Esophagus muscularis mucosa (tissue), 4 donors: ENCODE data around the gene ORC6. TPM values are rescaled to one million over a fixed set of nuclear protein-coding genes. Genes with fewer than 3 reads are reported as not detected.

Source experiments
- DNase-seq: peaks from one replicate; pipeline ENCODE4 v3.0.0-alpha.2; 2017; ENCODE audit errors: extremely low spot score
- H3K27ac ChIP-seq, 4 donors: fragments of 200-600 bp; sonication (generic); replicated peaks in 1 of 4; 1 replicate in 3 of 4; 2 replicates in 1 of 4; pipeline ENCODE4 v1.5.1; 2016 to 2019; ENCODE audit warnings: mild to moderate bottlenecking in 1 of 4
- H3K27me3 ChIP-seq, 4 donors: fragments of 200-600 bp; sonication (generic); one replicate each; pipeline versions ENCODE4 v1.5.1 to v1.6.0; 2016 to 2019
- H3K36me3 ChIP-seq, 4 donors: fragments of 200-600 bp; sonication (generic); one replicate each; pipeline ENCODE4 v1.5.1; 2016 to 2019
- H3K4me1 ChIP-seq, 4 donors: fragments of 200-600 bp; sonication (generic); one replicate each; pipeline ENCODE4 v1.5.1; 2016 to 2019
- H3K4me3 ChIP-seq, 4 donors: fragments of 200-600 bp; sonication (generic); 1 replicate in 2 of 4; 2 replicates in 2 of 4; pipeline ENCODE4 v1.5.1; 2016 to 2019; ENCODE audit warnings: mild to moderate bottlenecking in 4 of 4, moderate library complexity in 1 of 4
- H3K9me3 ChIP-seq, 4 donors: fragments of 200-600 bp; sonication (generic); 1 replicate in 3 of 4; 2 replicates in 1 of 4; pipeline ENCODE4 v1.5.1; 2016 to 2019
- CTCF ChIP-seq, 3 experiments: fragments of 200-600 bp in 2 of 3; fragments of 450-650 bp in 1 of 3; sonication (generic) in 2 of 3; IDR thresholded peaks; one replicate each; pipeline ENCODE4 v1.5.1; 2017 to 2019; ENCODE audit warnings: antibody characterized with exemption in 3 of 3, mild to moderate bottlenecking in 2 of 3, moderate library complexity in 1 of 3
- EP300 ChIP-seq: sonication (generic); formaldehyde crosslinking; IDR thresholded peaks from one replicate; pipeline ENCODE4 v1.6.1; 2017; ENCODE audit warnings: antibody characterized with exemption
- POLR2A ChIP-seq: fragments of 450-650 bp; IDR thresholded peaks from one replicate; pipeline ENCODE4 v1.6.1; 2017; ENCODE audit warnings: antibody characterized with exemption, moderate library complexity, mild to moderate bottlenecking, low read depth
- POLR2AphosphoS5 ChIP-seq, 2 donors: sonication (generic); formaldehyde crosslinking; IDR thresholded peaks; one replicate each; pipeline ENCODE4 v1.6.1; 2017; ENCODE audit warnings: antibody characterized with exemption in 2 of 2
- WGBS: methylation state at CpG from one replicate; pipeline ENCODE4 v1.1.5; 2018; 5-methylcytosine and 5-hydroxymethylcytosine counted together
- intact Hi-C: fragments of 100-400 bp; cut with DNase I; formaldehyde crosslinking; loops from one replicate; pipeline ENCODE4 v1.15.1; 2023
- total RNA-seq, 4 donors: library from RNA; depleted of rRNA; stranded (reverse); fragments of >200 nt; gene quantifications; one replicate each; pipeline versions ENCODE4 v1.1.0 to v1.2.1, GENCODE V29; 2016

Gene ORC6
- total RNA-seq, 4 donors from 2014 or later = 0.32 to 0.99 (median 0.67) TPM

GRCh38 chr16:46711106-46712058, 21.9 kb downstream of the ORC6 start:
- no peaks in the 10 kb centered on the region for H3K27me3 ChIP-seq
- no peak overlapping the region for H3K4me3 ChIP-seq
- WGBS = 85% methylated on average over 10 of the region's 10 CpGs
- no peak for TF ChIP-seq POLR2A
- no peak for TF ChIP-seq EP300
- no peak for TF ChIP-seq CTCF (IDR thresholded peaks at IDR 0.05)
- H3K4me1 ChIP-seq = peaks cover 0 to 26% (median 0%) of the 10 kb centered on the region in 4 donors
- no peak overlapping the region for H3K27ac ChIP-seq
- H3K36me3 ChIP-seq = peaks cover 0 to 43% (median 0%) of the 10 kb centered on the region in 4 donors
- intact Hi-C loops = no loop called here
- no peak for DNase-seq
- H3K9me3 ChIP-seq = no peaks in the 10 kb centered on the region

GRCh38 chr16:46712911-46713310, 23.5 kb downstream of the ORC6 start:
- TF ChIP-seq POLR2AphosphoS5 (IDR thresholded peaks at IDR 0.05) = no peak
- TF ChIP-seq POLR2A = no peak
- no peak for TF ChIP-seq CTCF (IDR thresholded peaks at IDR 0.05)
- no peak for TF ChIP-seq EP300
- Histone ChIP-seq H3K27ac (no peak overlapping the region), H3K4me3 (no peak overlapping the region), H3K4me1 (peaks cover 0 to 32% (median 0%) of the 10 kb centered on the region in 4 donors), H3K36me3 (peaks cover 0 to 41% (median 0%) of the 10 kb centered on the region in 4 donors), H3K9me3 (no peaks in the 10 kb centered on the region), H3K27me3 (no peaks in the 10 kb centered on the region)
- 62% methylated on average over 3 of the region's 3 CpGs for WGBS
- no peak for DNase-seq
- intact Hi-C loops = no loop called here

GRCh38 chr16:46713634-46714033, 24.2 kb downstream of the ORC6 start:
- no peak overlapping the region for H3K4me3 ChIP-seq
- TF ChIP-seq CTCF (IDR thresholded peaks at IDR 0.05) = no peak
- TF ChIP-seq POLR2AphosphoS5 (IDR thresholded peaks at IDR 0.05) = no peak
- no peak for TF ChIP-seq POLR2A
- TF ChIP-seq EP300 = no peak
- H3K27me3 ChIP-seq = no peaks in the 10 kb centered on the region
- H3K36me3 ChIP-seq = peaks cover 0 to 41% (median 0%) of the 10 kb centered on the region in 4 donors
- H3K9me3 ChIP-seq = no peaks in the 10 kb centered on the region
- DNase-seq = no peak
- 80% methylated on average over 3 of the region's 3 CpGs for WGBS
- no peak overlapping the region for H3K27ac ChIP-seq
- intact Hi-C loops = no loop called here
- H3K4me1 ChIP-seq = peaks cover 0 to 32% (median 0%) of the 10 kb centered on the region in 4 donors

- 86% methylated on average over 7 of the region's 7 CpGs for WGBS
- H3K27me3 ChIP-seq = no peaks in the 10 kb centered on the region
- H3K4me1 ChIP-seq = peaks cover 0 to 32% (median 0%) of the 10 kb centered on the region in 4 donors
- no peak overlapping the region for H3K27ac ChIP-seq
- H3K4me3 ChIP-seq = no peak overlapping the region
- H3K9me3 ChIP-seq = no peaks in the 10 kb centered on the region
- no peak for DNase-seq
- peaks cover 0 to 40% (median 0%) of the 10 kb centered on the region in 4 donors for H3K36me3 ChIP-seq
- intact Hi-C loops = no loop called here
- no peak for TF ChIP-seq CTCF (IDR thresholded peaks at IDR 0.05)
- TF ChIP-seq EP300 = no peak
- no peak for TF ChIP-seq POLR2AphosphoS5 (IDR thresholded peaks at IDR 0.05)
- no peak for TF ChIP-seq POLR2A
Observed at GRCh38 chr16:46714797-46715591, 25.5 kb downstream of the ORC6 start.
